ENCODE results near the gene TOR3A. TPM values are rescaled to one million over a fixed set of nuclear protein-coding genes. Genes with fewer than 3 reads are reported as not detected.

The TOR3A gene
- total and polyA plus RNA-seq, 2 donors (not counting 1 experiment from before 2014, with no cell fraction given) = 24.0 to 62.1 TPM

DNA sequence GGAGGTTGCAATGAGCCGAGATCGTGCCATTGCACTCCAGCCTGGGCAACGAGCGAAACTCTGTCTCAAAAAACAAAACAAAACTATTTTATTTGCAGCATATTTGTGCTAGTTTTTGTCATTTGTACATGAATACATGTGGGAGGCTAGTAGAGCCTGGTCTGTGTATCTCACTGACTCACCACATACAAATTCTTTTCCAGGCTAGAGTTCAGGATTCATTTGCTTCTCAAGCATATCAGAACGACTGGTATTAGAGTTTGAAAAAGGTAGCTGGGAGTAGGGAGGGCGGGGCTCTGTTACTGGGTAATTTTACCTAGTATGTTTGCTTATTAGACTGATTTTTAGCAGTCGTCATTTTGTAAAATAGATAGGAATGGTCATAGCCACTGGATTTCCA, 4.5 kb upstream of the TOR3A start:
- H3K27me3 ChIP-seq (ENCODE audit: control insufficient read depth, insufficient read depth, low read length) = no peaks in the 10 kb centered on the region
- H3K9me3 ChIP-seq (ENCODE audit: control insufficient read depth, insufficient read depth, low read depth, low read length) = no peaks in the 10 kb centered on the region
- H4K20me1 ChIP-seq (ENCODE audit: control insufficient read depth, extremely low read depth, insufficient read depth, low read length) = no peaks in the 10 kb centered on the region
- no peak overlapping the region for H2AFZ ChIP-seq (ENCODE audit: low read length)
- DNase-seq (ENCODE audit: low read depth in 2 of 2) = peak; percentile 47 to 75
- no peak overlapping the region for H3K4me2 ChIP-seq (ENCODE audit: extremely low read depth, insufficient read depth, low read length)
- TF ChIP-seq CTCF (conservative IDR thresholded peaks at IDR 0.05 in 1 of 2, IDR thresholded peaks at IDR 0.05 in 1 of 2; ENCODE audit: low read depth in 1 of 2, low read length in 2 of 2) = no peak
- TF ChIP-seq EZH2 (IDR thresholded peaks at IDR 0.05; ENCODE audit: low read length, missing control alignments) = no peak
- peaks cover 2% of the 10 kb centered on the region for H3K79me2 ChIP-seq (ENCODE audit: control insufficient read depth, insufficient read depth, low read length)
- H3K4me3 ChIP-seq (replicated peaks in 1 of 4; ENCODE audit: control extremely low read depth in 1 of 4, insufficient read depth in 1 of 4, low read depth in 3 of 4, low read length in 4 of 4) = no peak overlapping the region
- H3K27ac ChIP-seq (ENCODE audit: insufficient read depth, low read length) = no peak overlapping the region
- H3K36me3 ChIP-seq (ENCODE audit: control insufficient read depth, insufficient read depth, low read length) = no peaks in the 10 kb centered on the region
- H3K9ac ChIP-seq (ENCODE audit: insufficient read depth, low read length) = no peak overlapping the region
- no peaks in the 10 kb centered on the region for H3K4me1 ChIP-seq (ENCODE audit: control insufficient read depth, extremely low read depth, insufficient read depth, low read length)

DNA sequence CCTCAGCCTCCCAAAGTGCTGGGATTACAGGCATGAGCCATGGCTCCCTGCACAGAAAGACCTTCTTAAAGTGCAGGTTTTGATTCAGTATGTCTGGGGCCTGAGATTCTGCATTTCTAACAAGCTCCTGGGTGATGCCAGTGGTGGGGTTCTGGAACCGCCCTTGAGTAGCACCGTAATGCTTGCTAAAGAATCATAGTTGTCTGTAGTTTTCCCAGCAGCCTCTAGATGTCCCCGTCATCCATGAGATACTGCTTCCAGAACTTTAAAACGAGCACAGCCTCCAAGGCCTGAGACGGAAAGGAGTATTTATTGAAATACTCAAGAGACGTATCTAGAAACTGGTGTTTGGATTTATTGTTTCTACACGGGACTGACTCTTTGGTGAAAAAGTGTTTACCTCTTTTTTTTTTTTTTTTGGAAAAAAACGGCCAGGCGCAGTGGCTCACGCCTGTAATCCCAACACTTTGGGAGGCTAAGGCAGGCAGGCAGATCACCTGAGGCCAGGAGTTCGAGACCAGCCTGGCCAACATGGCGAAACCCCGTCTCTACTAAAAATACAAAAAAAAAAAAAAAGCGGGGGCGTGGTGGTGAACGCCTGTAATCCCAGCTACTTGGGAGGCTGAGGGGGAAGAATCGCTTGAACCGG, 2.6 kb upstream of the TOR3A start:
- Histone ChIP-seq H4K20me1 (ENCODE audit: control insufficient read depth, extremely low read depth, insufficient read depth, low read length) (no peaks in the 10 kb centered on the region), H3K27ac (ENCODE audit: insufficient read depth, low read length) (no peak overlapping the region), H3K4me1 (ENCODE audit: control insufficient read depth, extremely low read depth, insufficient read depth, low read length) (peaks cover 2% of the 10 kb centered on the region), H3K4me3 (replicated peaks in 1 of 4; ENCODE audit: control extremely low read depth in 1 of 4, insufficient read depth in 1 of 4, low read depth in 3 of 4, low read length in 4 of 4) (no peak overlapping the region), H3K9ac (ENCODE audit: insufficient read depth, low read length) (no peak overlapping the region), H3K27me3 (ENCODE audit: control insufficient read depth, insufficient read depth, low read length) (no peaks in the 10 kb centered on the region), H3K79me2 (ENCODE audit: control insufficient read depth, insufficient read depth, low read length) (peaks cover 14% of the 10 kb centered on the region), H3K36me3 (ENCODE audit: control insufficient read depth, insufficient read depth, low read length) (no peaks in the 10 kb centered on the region), H2AFZ (ENCODE audit: low read length) (no peak overlapping the region), H3K4me2 (ENCODE audit: extremely low read depth, insufficient read depth, low read length) (no peak overlapping the region), H3K9me3 (ENCODE audit: control insufficient read depth, insufficient read depth, low read depth, low read length) (no peaks in the 10 kb centered on the region)
- TF ChIP-seq CTCF (conservative IDR thresholded peaks at IDR 0.05 in 1 of 2, IDR thresholded peaks at IDR 0.05 in 1 of 2; ENCODE audit: low read depth in 1 of 2, low read length in 2 of 2) (peak; percentile 76 to 78), EZH2 (IDR thresholded peaks at IDR 0.05; ENCODE audit: low read length, missing control alignments) (no peak)
- DNase-seq (ENCODE audit: low read depth in 2 of 2) = peak; percentile 68 to 85

GRCh38 chr1:179080866-179081686, 794 bp upstream of the TOR3A start:
- Histone ChIP-seq H3K4me1 (ENCODE audit: control insufficient read depth, extremely low read depth, insufficient read depth, low read length) (peaks cover 2% of the 10 kb centered on the region), H3K27me3 (ENCODE audit: control insufficient read depth, insufficient read depth, low read length) (no peaks in the 10 kb centered on the region), H3K4me3 (replicated peaks in 1 of 4; ENCODE audit: control extremely low read depth in 1 of 4, insufficient read depth in 1 of 4, low read depth in 3 of 4, low read length in 4 of 4) (peak overlapping the region; percentile 83 to 92 (median 88)), H2AFZ (ENCODE audit: low read length) (peak overlapping the region; percentile 58), H3K36me3 (ENCODE audit: control insufficient read depth, insufficient read depth, low read length) (peaks cover 3% of the 10 kb centered on the region), H3K9ac (ENCODE audit: insufficient read depth, low read length) (no peak overlapping the region), H3K9me3 (ENCODE audit: control insufficient read depth, insufficient read depth, low read depth, low read length) (no peaks in the 10 kb centered on the region), H3K79me2 (ENCODE audit: control insufficient read depth, insufficient read depth, low read length) (peaks cover 18% of the 10 kb centered on the region), H3K27ac (ENCODE audit: insufficient read depth, low read length) (peak overlapping the region; percentile 90), H3K4me2 (ENCODE audit: extremely low read depth, insufficient read depth, low read length) (peak overlapping the region; percentile 97), H4K20me1 (ENCODE audit: control insufficient read depth, extremely low read depth, insufficient read depth, low read length) (no peaks in the 10 kb centered on the region)
- no peak for DNase-seq (ENCODE audit: low read depth in 2 of 2)
- TF ChIP-seq EZH2 (IDR thresholded peaks at IDR 0.05; ENCODE audit: low read length, missing control alignments) (no peak), CTCF (conservative IDR thresholded peaks at IDR 0.05 in 1 of 2, IDR thresholded peaks at IDR 0.05 in 1 of 2; ENCODE audit: low read depth in 1 of 2, low read length in 2 of 2) (no peak)
